A673 (cell line): ENCODE data around the gene ASB8. TPM values are rescaled to one million over a fixed set of nuclear protein-coding genes. Genes with fewer than 3 reads are reported as not detected.
A peak's percentile ranks its signal among the peaks of the same experiment; 100 is the strongest.

Source experiments
- Bru-seq: library from RNA; stranded (reverse); fragments of 400-500 nt; gene quantifications from one replicate; lab custom pipeline; 2021; lab: Mats Ljungman, UMichigan
- BruChase-seq, 2 experiments: library from RNA; stranded (reverse); fragments of 400-500 nt; gene quantifications; one replicate each; lab custom pipeline; 2021; lab: Mats Ljungman, UMichigan
- BruUV-seq: library from RNA; stranded (reverse); fragments of 400-500 nt; replicated peaks from 2 replicates; lab custom pipeline; 2021; lab: Mats Ljungman, UMichigan
- CTCF ChIA-PET: fragments of 300-600 bp; sonication (Branson Sonifier 250); formaldehyde crosslinking; loops from one replicate; lab custom pipeline; 2022; ENCODE audit warnings: antibody characterized with exemption; lab: Charles Lee
- POLR2A ChIA-PET: fragments of 300-600 bp; sonication (Branson Sonifier 250); formaldehyde crosslinking; loops from one replicate; lab custom pipeline; 2022; ENCODE audit warnings: antibody characterized with exemption; ENCODE audit not compliant: low non-redundant PET; lab: Charles Lee
- DNase-seq: peaks from one replicate; pipeline ENCODE4 v3.0.0-alpha.2; 2015; ENCODE audit warnings: low spot score
- H3K27ac ChIP-seq: fragments of 200-600 bp; sonication (generic); 2 replicates; pipeline ENCODE4 v1.5.1; 2016; ENCODE audit warnings: mixed run types, low read depth, mild to moderate bottlenecking, mixed read lengths, antibody characterized with exemption, low read length; ENCODE audit not compliant: poor library complexity, severe bottlenecking
- H3K27me3 ChIP-seq: fragments of 200-600 bp; sonication (generic); replicated peaks from 2 replicates; pipeline ENCODE4 v1.6.1; 2017; ENCODE audit warnings: mixed run types, low read depth, mild to moderate bottlenecking, mixed read lengths, antibody characterized with exemption, low read length; ENCODE audit not compliant: insufficient read depth, poor library complexity
- H3K36me3 ChIP-seq: fragments of 200-600 bp; sonication (generic); 2 replicates; pipeline ENCODE4 v1.6.1; 2016; ENCODE audit warnings: mixed run types, mild to moderate bottlenecking, mixed read lengths, antibody characterized with exemption, low read length; ENCODE audit not compliant: insufficient read depth, poor library complexity, severe bottlenecking
- H3K4me1 ChIP-seq: fragments of 200-600 bp; sonication (generic); 2 replicates; pipeline ENCODE4 v1.6.1; 2017; ENCODE audit warnings: mixed run types, mild to moderate bottlenecking, mixed read lengths, antibody characterized with exemption, low read length; ENCODE audit not compliant: insufficient read depth, poor library complexity, severe bottlenecking
- H3K4me3 ChIP-seq: fragments of 200-600 bp; sonication (generic); 2 replicates; pipeline ENCODE4 v1.5.1; 2016; ENCODE audit warnings: low read depth, mixed run types, mild to moderate bottlenecking, mixed read lengths, low read length; ENCODE audit not compliant: poor library complexity, severe bottlenecking
- H3K9me3 ChIP-seq: fragments of 200-600 bp; sonication (generic); 2 replicates; pipeline ENCODE4 v1.6.1; 2016; ENCODE audit warnings: mixed run types, low read depth, mild to moderate bottlenecking, mixed read lengths, antibody characterized with exemption, low read length; ENCODE audit not compliant: poor library complexity, severe bottlenecking
- CTCF ChIP-seq: fragments of 300-800, 200-600 bp; sonication (generic); conservative IDR thresholded peaks from 2 replicates; pipeline ENCODE4 v1.5.1; 2017; ENCODE audit warnings: low read depth, mild to moderate bottlenecking, antibody characterized with exemption, low read length, moderate library complexity, mixed read lengths
- EZH2 ChIP-seq: fragments of 200-600 bp; sonication (generic); IDR thresholded peaks from 2 replicates; pipeline ENCODE4 v1.6.1; 2017; ENCODE audit warnings: borderline replicate concordance, low read depth, mild to moderate bottlenecking, mixed read lengths, antibody characterized with exemption, low read length; ENCODE audit not compliant: poor library complexity, severe bottlenecking
- intact Hi-C: fragments of 100-400 bp; cut with micrococcal nuclease; formaldehyde crosslinking; loops from one replicate; pipeline ENCODE4 v1.10.0; 2022; ENCODE audit not compliant: unreplicated experiment
- long read RNA-seq: library from polyadenylated mRNA; stranded (forward); transcript quantifications from one replicate; pipeline ENCODE4 v2.0.0, GENCODE V29; 2022
- total RNA-seq: library from RNA; stranded (reverse); gene quantifications from 2 replicates; pipeline ENCODE4 v1.2.3, GENCODE V29; 2021

ASB8 gene
- total RNA-seq (23.5 and 24.1 TPM in 2 replicates), Bru-seq, nascent RNA (percentile 68 among the genes with signal in this experiment), BruChase-seq, experiment 1, labeled RNA remaining after a 2-hour chase (percentile 82 among the genes with signal in this experiment), BruChase-seq, experiment 2, labeled RNA remaining after a 6-hour chase (percentile 71 among the genes with signal in this experiment)
- long read RNA-seq, transcript ASB8-205 (4 exons, 2,610 nt), result minor isoform, 5 of 26 reads
- long read RNA-seq, transcript ASB8-201 (4 exons, 2,615 nt), result major isoform, 10 of 26 reads
- long read RNA-seq, partial matches to known transcripts, result 2 of 26 reads
- long read RNA-seq, other reads (novel, unspliced or antisense), result 6 of 26 reads

- Histone ChIP-seq H3K36me3 (no peaks in the 10 kb centered on the region), H3K4me3 (peak within 1 kb of the TSS; percentile 74), H3K27ac (peak within 1 kb of the TSS; percentile 52), H3K27me3 (no peaks in the 10 kb centered on the region), H3K4me1 (peaks cover 4% of the 10 kb centered on the region), H3K9me3 (no peaks in the 10 kb centered on the region)
- CTCF ChIA-PET, result interaction anchor here (0.8 to 1.0 kb wide), 2 partner anchors 37 to 215 kb away, joined by 3 read pairs; no protein-coding TSS in a partner anchor
- intact Hi-C loops, result loop anchor here (5.0 kb wide), 1 partner anchor 50 kb away; the partner anchor contains the start of gene SENP1
- peak; percentile 55 for TF ChIP-seq CTCF
- no peak for TF ChIP-seq EZH2
- peak; percentile 98 for DNase-seq
- BruUV-seq, result no TSS peak
- POLR2A ChIA-PET, result interaction anchor here (0.7 kb wide), 1 partner anchor 22 kb away, joined by 12 read pairs; no protein-coding TSS in a partner anchor
Measured at GRCh38 chr12:48157018-48157888, at the start of gene ASB8. ASB8 (minus strand) TSS chr12:48157515; CDS start chr12:48153496, 4,019 bp downstream.

- ChIA-PET CTCF (no interaction called here), POLR2A (no interaction called here)
- DNase-seq, result no peak
- no peaks in the 10 kb centered on the region for H3K36me3 ChIP-seq
- no peak for TF ChIP-seq CTCF
- no peak for TF ChIP-seq EZH2
- H3K9me3 ChIP-seq, result peaks cover 7% of the 10 kb centered on the region
- no peaks in the 10 kb centered on the region for H3K27me3 ChIP-seq
- no peak within 1 kb of the TSS for H3K27ac ChIP-seq
- H3K4me3 ChIP-seq, result no peak within 1 kb of the TSS
- intact Hi-C loops, result no loop called here
- H3K4me1 ChIP-seq, result peaks cover 4% of the 10 kb centered on the region
- no TSS peak for BruUV-seq
Measured at GRCh38 chr12:48203192-48203591, 45.9 kb upstream of the ASB8 start, which contains the start of gene OR10AD1. OR10AD1 (minus strand) TSS chr12:48203292; CDS start chr12:48203292, 0 bp downstream.

DNA sequence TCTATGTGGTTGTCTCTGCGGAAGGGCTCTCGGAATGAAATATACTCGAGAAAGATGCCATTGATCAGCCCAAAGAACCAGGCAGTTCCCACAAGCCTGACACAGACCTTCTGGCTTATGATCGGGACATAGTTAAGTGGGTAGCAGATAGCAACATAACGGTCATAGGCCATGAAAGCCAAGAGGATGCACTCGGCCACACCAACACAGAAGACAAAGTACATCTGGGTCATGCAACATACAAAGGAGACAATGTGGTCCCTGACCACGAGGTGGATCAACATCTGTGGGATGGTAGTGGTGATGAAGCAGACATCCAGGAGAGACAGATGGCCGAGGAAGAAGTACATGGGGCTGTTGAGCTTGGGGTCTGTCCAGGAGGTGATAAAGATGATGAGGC lies 45.5 kb upstream of the ASB8 start:
- Histone ChIP-seq H3K9me3 (peaks cover 7% of the 10 kb centered on the region), H3K27me3 (no peaks in the 10 kb centered on the region), H3K4me3 (no peak overlapping the region), H3K4me1 (peaks cover 4% of the 10 kb centered on the region), H3K36me3 (no peaks in the 10 kb centered on the region), H3K27ac (no peak overlapping the region)
- no peak for DNase-seq
- intact Hi-C loops, result no loop called here
- POLR2A ChIA-PET, result no interaction called here
- TF ChIP-seq EZH2 (no peak), CTCF (no peak)
- BruUV-seq, result no TSS peak
- CTCF ChIA-PET, result no interaction called here
